Liver (tissue), 3 donors: ENCODE results near the gene PPM1J.
A peak's percentile ranks its signal among the peaks of the same experiment; 100 is the strongest.

Experiments used
- CTCF ChIP-seq: fragments of 150-350 bp; IDR thresholded peaks from 2 replicates; pipeline ENCODE4 v1.5.1; 2017; ENCODE audit warnings: improper control_type of control experiment, low read depth, low read length; ENCODE audit not compliant: missing input control
- EGR1 ChIP-seq, 2 donors: IDR thresholded peaks; 2 replicates each; pipeline ENCODE4 v1.6.1; 2016 to 2018; ENCODE audit warnings: antibody characterized with exemption in 2 of 2, low read depth in 2 of 2
- JUND ChIP-seq, 2 donors: IDR thresholded peaks; 2 replicates each; pipeline ENCODE4 v1.6.1; 2016; ENCODE audit warnings: antibody characterized with exemption in 2 of 2
- NR2F2 ChIP-seq: IDR thresholded peaks from 2 replicates; pipeline ENCODE4 v1.6.1; 2016; ENCODE audit warnings: antibody characterized with exemption
- RAD21 ChIP-seq, 2 donors: IDR thresholded peaks; 2 replicates each; pipeline ENCODE4 v1.6.1; 2016; ENCODE audit warnings: antibody characterized with exemption in 2 of 2, mild to moderate bottlenecking in 2 of 2
- REST ChIP-seq: IDR thresholded peaks from 2 replicates; pipeline ENCODE4 v1.6.1; 2016; ENCODE audit warnings: antibody characterized with exemption, mild to moderate bottlenecking
- RXRA ChIP-seq, 2 donors: IDR thresholded peaks; 2 replicates each; pipeline ENCODE4 v1.6.1; 2017 to 2018; ENCODE audit warnings: antibody characterized with exemption in 2 of 2, mild to moderate bottlenecking in 1 of 2
- SP1 ChIP-seq: IDR thresholded peaks from 2 replicates; pipeline ENCODE4 v1.6.1; 2018; ENCODE audit warnings: antibody characterized with exemption, mild to moderate bottlenecking
- TAF1 ChIP-seq: conservative IDR thresholded peaks from 2 replicates; pipeline ENCODE4 v1.6.1; 2016; ENCODE audit warnings: antibody characterized with exemption, mild to moderate bottlenecking
- YY1 ChIP-seq: IDR thresholded peaks from 2 replicates; pipeline ENCODE4 v1.6.1; 2016; ENCODE audit warnings: antibody characterized with exemption, mild to moderate bottlenecking
- TF ChIP-seq, protein P1 (sequence below): IDR thresholded peaks from 2 replicates; pipeline ENCODE4 v1.6.1; 2016; ENCODE audit warnings: antibody characterized with exemption
- TF ChIP-seq, protein P2 (sequence below): IDR thresholded peaks from 2 replicates; pipeline ENCODE4 v1.6.1; 2016; ENCODE audit warnings: antibody characterized with exemption
- TF ChIP-seq, protein P3 (sequence below): IDR thresholded peaks from 2 replicates; pipeline ENCODE4 v1.6.1; 2016; ENCODE audit warnings: antibody characterized with exemption
- donor health status: healthy.
- donor health status: healthy.

- TF ChIP-seq, protein P1, sequence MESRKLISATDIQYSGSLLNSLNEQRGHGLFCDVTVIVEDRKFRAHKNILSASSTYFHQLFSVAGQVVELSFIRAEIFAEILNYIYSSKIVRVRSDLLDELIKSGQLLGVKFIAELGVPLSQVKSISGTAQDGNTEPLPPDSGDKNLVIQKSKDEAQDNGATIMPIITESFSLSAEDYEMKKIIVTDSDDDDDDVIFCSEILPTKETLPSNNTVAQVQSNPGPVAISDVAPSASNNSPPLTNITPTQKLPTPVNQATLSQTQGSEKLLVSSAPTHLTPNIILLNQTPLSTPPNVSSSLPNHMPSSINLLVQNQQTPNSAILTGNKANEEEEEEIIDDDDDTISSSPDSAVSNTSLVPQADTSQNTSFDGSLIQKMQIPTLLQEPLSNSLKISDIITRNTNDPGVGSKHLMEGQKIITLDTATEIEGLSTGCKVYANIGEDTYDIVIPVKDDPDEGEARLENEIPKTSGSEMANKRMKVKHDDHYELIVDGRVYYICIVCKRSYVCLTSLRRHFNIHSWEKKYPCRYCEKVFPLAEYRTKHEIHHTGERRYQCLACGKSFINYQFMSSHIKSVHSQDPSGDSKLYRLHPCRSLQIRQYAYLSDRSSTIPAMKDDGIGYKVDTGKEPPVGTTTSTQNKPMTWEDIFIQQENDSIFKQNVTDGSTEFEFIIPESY, result no peak
- TF ChIP-seq CTCF (no peak), JUND (IDR thresholded peaks at IDR 0.05) (peak in 1 of 2 donors; percentile 43), REST (no peak), RXRA (IDR thresholded peaks at IDR 0.05) (peak; percentile 13 to 54), YY1 (peak; percentile 27), NR2F2 (peak; percentile 84), EGR1 (IDR thresholded peaks at IDR 0.05; ENCODE audit: low read depth in 2 of 2) (no peak), SP1 (peak; percentile 77), TAF1 (peak; percentile 65), RAD21 (IDR thresholded peaks at IDR 0.05) (peak; percentile 10 to 59)
- TF ChIP-seq, protein P2, sequence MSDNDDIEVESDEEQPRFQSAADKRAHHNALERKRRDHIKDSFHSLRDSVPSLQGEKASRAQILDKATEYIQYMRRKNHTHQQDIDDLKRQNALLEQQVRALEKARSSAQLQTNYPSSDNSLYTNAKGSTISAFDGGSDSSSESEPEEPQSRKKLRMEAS, result peak; percentile 58
- TF ChIP-seq, protein P3, sequence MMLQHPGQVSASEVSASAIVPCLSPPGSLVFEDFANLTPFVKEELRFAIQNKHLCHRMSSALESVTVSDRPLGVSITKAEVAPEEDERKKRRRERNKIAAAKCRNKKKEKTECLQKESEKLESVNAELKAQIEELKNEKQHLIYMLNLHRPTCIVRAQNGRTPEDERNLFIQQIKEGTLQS, result no peak
Observed at GRCh38 chr1:112704934-112705627, 10.1 kb downstream of the PPM1J start.
